Retinal pigment epithelial cell (primary cell): Measurements from ENCODE around the gene UNK.

ENCODE experiments used
- DNase-seq: peaks from one replicate; pipeline ENCODE4 v3.0.0-alpha.2; 2010; ENCODE audit warnings: low read depth
- H3K4me3 ChIP-seq: 2 replicates; pipeline ENCODE4 v1.5.1; 2011; ENCODE audit warnings: mild to moderate bottlenecking, low read length, control low read depth, moderate library complexity
- TF ChIP-seq, protein P1 (sequence below): conservative IDR thresholded peaks from 2 replicates; pipeline ENCODE4 v1.5.1; 2011; ENCODE audit warnings: low read depth, low read length, control low read depth, inconsistent platforms

The UNK gene

DNA sequence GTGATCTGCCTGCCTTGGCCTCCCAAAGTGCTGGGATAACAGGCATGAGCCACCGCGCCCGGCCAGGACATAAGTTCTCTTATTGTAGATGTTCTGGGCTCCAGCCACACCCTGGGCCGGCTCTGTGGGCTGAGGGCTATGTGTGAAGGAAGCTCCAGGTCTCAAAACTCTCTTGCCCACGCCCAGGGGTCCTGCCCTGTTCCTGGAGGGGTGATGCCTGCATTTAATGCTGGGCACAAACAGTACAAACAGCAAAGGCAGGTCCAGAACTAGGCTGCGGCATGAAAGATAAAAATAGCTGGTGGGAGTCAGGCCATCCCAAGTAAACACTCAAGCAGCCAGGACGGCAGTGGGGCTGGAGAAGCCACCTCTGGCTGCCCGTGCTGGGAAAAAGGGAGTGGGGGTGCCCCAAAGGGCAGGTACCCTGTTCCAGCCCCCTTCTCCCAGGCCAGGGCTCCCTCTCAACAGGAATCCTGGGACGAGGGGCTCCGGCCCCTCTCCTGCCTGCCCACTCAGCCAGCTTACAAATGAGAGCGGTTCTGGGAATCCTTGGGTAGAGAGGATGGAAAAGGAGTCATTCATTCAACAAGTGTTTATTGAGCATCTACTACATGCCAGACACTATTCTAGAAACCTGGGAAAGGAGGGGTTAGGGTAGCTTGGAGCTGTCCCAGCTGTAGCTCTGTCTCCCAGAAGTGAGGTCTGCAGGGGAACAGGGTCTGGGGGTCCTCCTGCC lies 89.1 kb downstream of the UNK start:
- TF ChIP-seq, protein P1, sequence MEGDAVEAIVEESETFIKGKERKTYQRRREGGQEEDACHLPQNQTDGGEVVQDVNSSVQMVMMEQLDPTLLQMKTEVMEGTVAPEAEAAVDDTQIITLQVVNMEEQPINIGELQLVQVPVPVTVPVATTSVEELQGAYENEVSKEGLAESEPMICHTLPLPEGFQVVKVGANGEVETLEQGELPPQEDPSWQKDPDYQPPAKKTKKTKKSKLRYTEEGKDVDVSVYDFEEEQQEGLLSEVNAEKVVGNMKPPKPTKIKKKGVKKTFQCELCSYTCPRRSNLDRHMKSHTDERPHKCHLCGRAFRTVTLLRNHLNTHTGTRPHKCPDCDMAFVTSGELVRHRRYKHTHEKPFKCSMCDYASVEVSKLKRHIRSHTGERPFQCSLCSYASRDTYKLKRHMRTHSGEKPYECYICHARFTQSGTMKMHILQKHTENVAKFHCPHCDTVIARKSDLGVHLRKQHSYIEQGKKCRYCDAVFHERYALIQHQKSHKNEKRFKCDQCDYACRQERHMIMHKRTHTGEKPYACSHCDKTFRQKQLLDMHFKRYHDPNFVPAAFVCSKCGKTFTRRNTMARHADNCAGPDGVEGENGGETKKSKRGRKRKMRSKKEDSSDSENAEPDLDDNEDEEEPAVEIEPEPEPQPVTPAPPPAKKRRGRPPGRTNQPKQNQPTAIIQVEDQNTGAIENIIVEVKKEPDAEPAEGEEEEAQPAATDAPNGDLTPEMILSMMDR = no peak
- H3K4me3 ChIP-seq = no peak overlapping the region
- DNase-seq = no peak

DNA sequence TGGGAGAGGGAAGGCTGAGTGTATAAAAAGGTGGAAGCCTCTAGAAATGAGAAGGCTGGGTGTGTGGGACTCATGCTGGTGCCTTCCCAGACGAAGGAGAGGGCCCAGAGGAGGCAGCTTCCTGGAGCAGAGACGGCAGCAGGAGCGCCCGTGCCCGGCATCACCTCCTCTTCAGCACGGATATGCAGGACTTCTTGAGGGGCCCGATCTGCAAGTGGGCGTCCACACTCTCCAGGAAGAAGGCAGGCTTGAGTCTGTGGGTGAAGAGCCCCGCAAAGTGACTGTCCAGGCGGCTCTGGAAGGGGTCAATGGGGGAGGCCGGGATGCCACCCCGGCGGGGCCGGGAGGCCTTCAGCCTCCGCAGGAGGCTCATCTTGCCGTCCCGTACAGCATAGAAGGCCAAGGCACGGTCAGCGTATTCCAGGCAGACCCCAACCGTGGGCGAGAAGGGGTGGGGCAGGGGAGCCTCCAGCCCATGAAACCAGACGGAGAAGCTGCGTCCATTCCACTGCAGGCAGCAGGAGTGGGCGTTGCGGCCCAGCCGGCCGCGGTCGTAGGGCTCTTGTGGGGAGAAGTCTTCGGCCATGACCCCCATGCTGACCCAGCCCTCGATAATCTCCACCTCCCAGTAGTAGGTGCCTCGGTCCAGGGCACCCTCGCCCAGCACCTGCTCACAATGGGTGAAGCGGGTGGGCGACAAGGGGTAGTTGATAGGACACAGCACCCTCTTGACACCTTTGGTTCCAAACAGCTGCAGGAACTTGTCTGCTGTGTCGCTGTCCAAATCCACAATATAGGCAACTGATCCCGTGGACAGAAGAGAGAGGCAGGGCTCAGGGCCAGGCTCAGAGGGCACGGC lies 89.9 kb downstream of the UNK start:
- TF ChIP-seq, protein P1 = no peak
- H3K4me3 ChIP-seq = no peak overlapping the region
- DNase-seq = no peak
